T-helper 1 cell treated with Interleukin-12 subunit alpha and Interleukin-12 subunit beta and Interleukin-4 antibody, amounts not matched to agents 30 μg/mL and 1 μg/mL, for 36 hours (primary cell): ENCODE data around the gene CDKAL1.

Experiments
- H3K27ac Mint-ChIP-seq: one replicate; pipeline ENCODE4 v1.8.0; 2021; ENCODE audit warnings: mild to moderate bottlenecking, mixed read lengths
- H3K27me3 Mint-ChIP-seq: one replicate; pipeline ENCODE4 v1.8.0; 2021; ENCODE audit warnings: low read depth, mixed read lengths
- H3K36me3 Mint-ChIP-seq: one replicate; pipeline ENCODE4 v1.8.0; 2021; ENCODE audit warnings: low read depth, mixed read lengths
- H3K4me1 Mint-ChIP-seq: one replicate; pipeline ENCODE4 v1.8.0; 2021; ENCODE audit warnings: low read depth, mixed read lengths
- H3K4me3 Mint-ChIP-seq: one replicate; pipeline ENCODE4 v1.8.0; 2021; ENCODE audit warnings: mild to moderate bottlenecking, moderate library complexity, mixed read lengths
- H3K9me3 Mint-ChIP-seq: one replicate; pipeline ENCODE4 v1.8.0; 2021; ENCODE audit warnings: mixed read lengths

Gene CDKAL1

DNA sequence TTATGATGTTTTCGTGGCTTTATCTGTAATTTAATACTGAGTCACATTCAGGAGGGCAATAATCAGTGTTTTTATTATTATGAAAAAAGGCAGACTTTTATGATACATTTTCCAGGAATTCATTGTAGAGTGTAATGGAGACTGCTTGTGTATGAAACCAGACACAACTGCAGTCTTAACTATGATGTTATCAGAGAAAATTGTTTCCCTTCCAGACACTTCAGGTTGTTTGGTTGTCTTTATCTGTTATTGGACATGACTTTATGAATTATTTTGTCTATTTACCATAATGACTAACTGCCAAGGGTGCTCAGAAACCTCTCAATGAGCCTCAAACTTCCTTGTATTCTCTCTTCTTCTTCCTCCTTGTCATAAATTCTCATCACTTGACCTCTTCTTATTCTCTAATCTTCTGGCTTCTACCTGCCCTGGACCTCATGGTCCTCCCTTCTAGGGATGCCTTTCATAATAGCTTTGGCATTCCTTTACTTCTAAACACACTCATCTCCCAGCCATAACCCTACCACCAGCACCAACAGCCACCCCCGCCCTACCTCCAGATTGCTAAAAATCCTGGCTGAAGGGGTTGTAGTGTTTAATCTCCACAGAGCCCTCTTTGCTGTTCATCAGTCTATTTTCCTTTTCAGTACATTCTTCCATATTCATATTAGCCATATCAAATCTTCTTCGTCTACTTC lies 492.5 kb downstream of the CDKAL1 start:
- Mint-ChIP-seq H3K9me3 (peaks cover 18% of the 10 kb centered on the region), H3K4me1 (no peaks in the 10 kb centered on the region), H3K4me3 (no peak overlapping the region), H3K27me3 (no peaks in the 10 kb centered on the region), H3K27ac (no peak overlapping the region), H3K36me3 (peaks cover 20% of the 10 kb centered on the region)

DNA sequence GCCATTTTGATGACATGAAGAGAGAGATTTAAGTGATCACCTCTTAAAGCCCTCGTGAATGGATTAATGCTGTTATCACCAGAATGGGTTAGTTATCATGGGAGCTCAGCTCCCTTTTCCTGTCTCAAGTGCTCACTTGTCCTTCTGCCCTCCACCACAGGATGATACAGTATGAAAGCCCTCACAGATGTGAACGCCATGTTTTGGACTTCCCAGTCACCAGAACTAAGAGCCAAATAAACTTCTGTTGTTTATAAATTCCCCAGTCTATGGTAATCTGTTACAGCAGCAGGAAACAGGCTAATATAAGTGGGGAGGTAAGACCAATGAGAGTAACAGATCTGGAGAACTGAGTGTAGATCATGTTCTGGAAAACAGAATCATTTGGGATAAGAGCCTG lies 493.2 kb downstream of the CDKAL1 start:
- H3K4me1 Mint-ChIP-seq, result no peaks in the 10 kb centered on the region
- H3K27me3 Mint-ChIP-seq, result no peaks in the 10 kb centered on the region
- H3K4me3 Mint-ChIP-seq, result no peak overlapping the region
- peaks cover 19% of the 10 kb centered on the region for H3K36me3 Mint-ChIP-seq
- H3K27ac Mint-ChIP-seq, result no peak overlapping the region
- H3K9me3 Mint-ChIP-seq, result peaks cover 17% of the 10 kb centered on the region

DNA sequence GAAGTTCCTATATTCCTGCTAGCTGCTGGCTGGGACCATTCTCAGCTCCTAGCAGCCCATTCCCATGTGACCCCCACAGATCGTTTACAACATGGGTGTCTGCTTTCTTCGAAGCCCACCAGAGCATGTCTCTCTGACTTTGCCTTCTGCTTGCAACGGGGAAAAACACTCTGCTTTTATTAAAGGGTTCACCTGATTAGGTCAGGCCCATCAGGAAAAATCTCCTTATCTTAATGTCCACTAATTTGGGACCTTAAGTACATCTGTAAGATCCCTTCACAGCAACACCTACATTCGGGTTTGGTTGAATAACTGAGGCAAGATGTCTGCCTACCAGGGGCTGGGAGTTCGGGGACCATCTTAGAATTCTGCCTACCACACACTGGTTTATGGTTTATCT lies 496.9 kb downstream of the CDKAL1 start:
- Mint-ChIP-seq H3K9me3 (peaks cover 9% of the 10 kb centered on the region), H3K4me1 (no peaks in the 10 kb centered on the region), H3K27me3 (no peaks in the 10 kb centered on the region), H3K4me3 (no peak overlapping the region), H3K36me3 (peaks cover 13% of the 10 kb centered on the region), H3K27ac (no peak overlapping the region)

DNA sequence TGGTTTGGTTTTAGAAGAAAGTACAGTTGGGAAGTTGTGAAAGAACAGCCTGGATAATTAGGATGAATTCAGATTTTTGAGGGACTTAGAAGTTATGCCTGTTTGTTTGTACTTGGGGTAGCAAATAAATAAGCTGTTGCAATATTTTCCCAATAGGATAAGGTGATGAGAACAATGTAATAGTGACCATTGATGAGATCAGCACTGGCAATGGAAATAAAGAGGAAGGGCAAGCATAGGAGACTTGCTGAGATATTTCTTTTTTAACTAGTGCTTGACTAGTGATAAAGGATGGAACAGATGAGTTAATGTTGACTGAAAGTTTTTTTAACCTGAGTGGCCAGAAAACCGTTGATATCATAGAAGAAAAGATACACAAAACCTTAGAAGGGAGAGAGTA lies 498.8 kb downstream of the CDKAL1 start:
- H3K4me3 Mint-ChIP-seq, result no peak overlapping the region
- peaks cover 2% of the 10 kb centered on the region for H3K36me3 Mint-ChIP-seq
- H3K27me3 Mint-ChIP-seq, result no peaks in the 10 kb centered on the region
- no peak overlapping the region for H3K27ac Mint-ChIP-seq
- no peaks in the 10 kb centered on the region for H3K4me1 Mint-ChIP-seq
- H3K9me3 Mint-ChIP-seq, result no peaks in the 10 kb centered on the region

DNA sequence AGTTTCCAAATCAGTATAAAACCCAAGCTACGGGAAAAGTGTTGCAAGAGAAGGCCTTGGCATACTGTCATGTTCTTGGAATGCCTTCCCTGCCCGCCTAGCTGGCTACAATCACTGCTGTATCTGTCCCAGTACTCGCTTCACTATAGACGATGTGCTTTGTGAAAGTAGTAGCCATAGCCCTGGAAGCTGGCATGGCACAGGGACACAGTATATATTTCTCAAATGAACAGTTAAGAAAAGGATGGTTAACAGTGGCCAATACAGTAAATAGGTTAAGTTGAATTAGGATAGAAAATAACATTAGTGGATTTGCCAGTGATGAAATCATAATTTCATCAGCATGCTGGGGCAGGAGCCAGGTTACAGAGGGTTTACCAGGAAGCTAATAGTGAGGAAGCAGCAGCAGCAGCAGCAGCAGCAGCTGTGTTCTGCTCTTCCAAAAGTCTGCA lies 499.3 kb downstream of the CDKAL1 start:
- Mint-ChIP-seq H3K4me3 (no peak overlapping the region), H3K27me3 (no peaks in the 10 kb centered on the region), H3K9me3 (no peaks in the 10 kb centered on the region), H3K27ac (no peak overlapping the region), H3K36me3 (peaks cover 2% of the 10 kb centered on the region), H3K4me1 (no peaks in the 10 kb centered on the region)

DNA sequence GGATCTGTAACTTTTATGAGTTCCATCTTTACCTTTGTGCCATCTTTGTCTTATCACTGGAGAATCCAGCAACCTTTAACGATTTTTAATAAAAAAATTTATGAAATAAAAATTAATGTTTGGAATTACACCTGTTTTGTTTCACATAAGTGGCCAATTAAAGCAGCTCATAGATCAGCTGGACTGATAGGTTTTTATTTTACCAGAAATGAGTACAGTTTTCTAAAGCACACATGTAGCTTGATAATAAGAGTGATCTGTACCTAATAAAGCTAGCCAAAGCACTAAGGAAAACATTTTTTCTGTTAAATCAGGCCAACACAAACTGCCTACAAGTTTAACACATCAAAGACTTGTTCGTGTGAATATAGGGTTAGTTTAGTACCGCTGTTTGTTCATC lies 500.1 kb downstream of the CDKAL1 start:
- H3K4me3 Mint-ChIP-seq, result no peak overlapping the region
- no peaks in the 10 kb centered on the region for H3K4me1 Mint-ChIP-seq
- no peak overlapping the region for H3K27ac Mint-ChIP-seq
- H3K9me3 Mint-ChIP-seq, result no peaks in the 10 kb centered on the region
- no peaks in the 10 kb centered on the region for H3K27me3 Mint-ChIP-seq
- H3K36me3 Mint-ChIP-seq, result peaks cover 2% of the 10 kb centered on the region

DNA sequence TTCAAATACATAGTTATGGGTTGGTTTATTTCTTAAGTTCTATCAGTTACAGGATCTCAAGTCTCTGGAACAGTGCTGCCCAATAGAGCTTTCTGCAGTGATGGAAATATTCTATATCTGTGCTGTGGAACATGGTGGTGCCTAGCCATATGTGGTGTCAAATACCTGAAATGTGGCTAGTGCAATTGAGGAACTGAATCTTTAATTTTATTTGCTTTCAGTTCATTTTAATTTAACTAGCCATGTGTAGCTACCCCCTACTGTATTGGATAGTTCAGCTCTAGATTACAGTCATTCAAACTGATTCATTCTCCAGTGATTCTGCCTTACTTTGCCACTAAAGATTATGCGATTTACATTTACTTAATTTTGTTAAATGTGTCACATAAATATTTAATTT lies 503.2 kb downstream of the CDKAL1 start:
- Mint-ChIP-seq H3K27ac (no peak overlapping the region), H3K4me1 (no peaks in the 10 kb centered on the region), H3K4me3 (no peak overlapping the region), H3K27me3 (no peaks in the 10 kb centered on the region), H3K9me3 (no peaks in the 10 kb centered on the region), H3K36me3 (no peaks in the 10 kb centered on the region)

DNA sequence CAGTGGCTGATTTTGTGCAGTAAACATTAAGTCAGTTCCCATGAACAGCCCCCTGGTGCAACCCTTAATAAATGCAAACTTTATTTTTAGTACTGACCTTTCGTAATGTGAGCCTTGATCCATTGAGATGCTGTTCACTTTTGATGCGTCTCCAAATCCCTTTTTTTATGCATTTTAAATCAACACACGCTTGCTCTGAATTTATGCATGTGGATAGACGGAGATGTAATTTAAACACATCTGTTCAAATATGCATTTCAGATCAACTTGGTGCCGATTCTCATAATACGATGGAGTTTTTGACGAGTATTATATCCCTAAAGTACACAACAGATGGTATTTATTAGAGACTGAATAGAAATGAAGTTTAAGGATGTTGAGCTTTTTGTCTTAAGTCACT lies 505.7 kb downstream of the CDKAL1 start:
- Mint-ChIP-seq H3K9me3 (no peaks in the 10 kb centered on the region), H3K4me3 (no peak overlapping the region), H3K36me3 (no peaks in the 10 kb centered on the region), H3K4me1 (no peaks in the 10 kb centered on the region), H3K27ac (no peak overlapping the region), H3K27me3 (no peaks in the 10 kb centered on the region)

DNA sequence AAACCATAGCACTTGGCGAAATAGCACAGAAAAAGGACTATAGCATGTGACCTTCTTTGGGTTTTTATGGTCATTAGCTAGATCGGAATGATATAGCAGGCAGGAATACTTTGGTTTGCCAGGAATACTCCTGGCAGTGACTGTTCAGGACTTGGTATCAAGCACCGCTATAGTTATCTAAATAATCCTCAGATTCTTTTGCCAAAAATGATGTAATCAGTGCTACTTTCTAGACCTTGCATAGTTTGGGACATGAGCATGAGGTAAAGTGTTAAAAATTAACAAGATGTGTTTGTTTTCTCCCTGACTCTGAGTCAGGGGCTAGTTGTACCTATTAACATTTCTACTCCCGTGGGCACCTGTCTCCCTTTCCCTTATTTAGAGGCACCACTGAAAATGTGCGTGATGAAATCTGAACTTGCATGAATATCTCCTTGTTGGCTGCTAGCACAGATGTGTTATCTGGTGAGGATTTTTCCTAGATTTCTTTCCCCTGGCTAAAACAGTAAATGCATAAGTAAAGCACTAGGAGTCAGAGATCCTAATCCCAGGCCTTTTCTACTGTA lies 511.0 kb downstream of the CDKAL1 start:
- Mint-ChIP-seq H3K9me3 (no peaks in the 10 kb centered on the region), H3K4me1 (no peaks in the 10 kb centered on the region), H3K27me3 (no peaks in the 10 kb centered on the region), H3K4me3 (no peak overlapping the region), H3K36me3 (no peaks in the 10 kb centered on the region), H3K27ac (no peak overlapping the region)

DNA sequence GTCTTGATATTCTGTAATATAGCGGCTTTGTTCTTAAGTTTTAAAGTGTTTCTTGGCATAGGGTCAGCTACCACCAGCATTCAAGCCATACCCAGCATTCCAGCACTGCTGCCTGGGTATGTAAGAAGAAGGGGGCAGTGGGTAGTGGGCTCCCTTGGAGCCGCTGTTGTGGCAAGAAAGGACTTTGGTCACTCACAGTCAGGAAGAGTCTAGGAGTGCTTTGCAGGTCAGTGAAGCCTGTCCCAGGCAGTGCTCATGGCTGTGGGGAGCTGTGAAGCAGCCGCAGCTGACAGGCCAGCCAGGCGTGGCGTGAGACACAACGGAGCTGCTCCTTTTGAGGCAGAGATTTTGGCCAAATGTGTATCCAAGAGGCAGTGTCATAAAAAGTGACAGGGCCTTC lies 512.0 kb downstream of the CDKAL1 start:
- Mint-ChIP-seq H3K36me3 (no peaks in the 10 kb centered on the region), H3K4me1 (no peaks in the 10 kb centered on the region), H3K27me3 (no peaks in the 10 kb centered on the region), H3K4me3 (no peak overlapping the region), H3K27ac (no peak overlapping the region), H3K9me3 (no peaks in the 10 kb centered on the region)

DNA sequence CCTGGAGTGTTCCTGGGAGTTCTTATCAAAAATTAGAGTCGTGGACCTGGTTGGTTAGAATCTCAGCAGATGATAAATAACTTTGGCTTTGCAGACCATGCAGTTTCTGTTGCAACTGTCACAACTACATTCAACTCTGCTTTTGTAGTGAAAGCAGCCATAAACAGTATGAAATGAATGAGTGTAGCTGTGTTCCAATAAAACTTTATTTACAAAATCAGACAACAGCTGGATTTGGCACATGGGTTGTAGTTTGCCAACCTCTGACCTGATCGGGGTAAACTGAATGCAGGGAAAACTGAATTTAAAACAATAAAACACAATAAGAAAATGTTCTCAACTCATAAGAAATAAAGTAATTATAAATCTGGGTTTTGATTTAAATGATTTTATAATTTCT lies 513.8 kb downstream of the CDKAL1 start:
- H3K4me1 Mint-ChIP-seq, result no peaks in the 10 kb centered on the region
- H3K4me3 Mint-ChIP-seq, result no peak overlapping the region
- H3K27ac Mint-ChIP-seq, result no peak overlapping the region
- H3K27me3 Mint-ChIP-seq, result no peaks in the 10 kb centered on the region
- H3K9me3 Mint-ChIP-seq, result no peaks in the 10 kb centered on the region
- H3K36me3 Mint-ChIP-seq, result no peaks in the 10 kb centered on the region

DNA sequence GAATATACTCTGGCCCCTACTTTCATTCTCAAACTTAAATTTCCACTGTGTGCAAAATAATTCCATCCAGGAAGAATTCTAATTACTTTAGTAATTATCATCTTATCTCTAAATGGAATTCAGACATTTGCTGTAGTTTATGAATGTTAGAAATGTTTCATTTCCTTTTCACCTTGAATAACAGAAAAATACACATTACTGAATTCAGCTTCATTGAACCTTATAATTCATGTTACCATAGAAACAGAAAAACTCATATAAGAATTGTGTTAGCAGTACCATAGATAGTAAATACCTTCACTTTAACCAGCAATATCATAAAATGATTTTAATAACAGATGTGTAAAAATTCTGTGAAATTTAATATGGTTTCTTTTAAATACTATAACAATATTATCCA lies 514.9 kb downstream of the CDKAL1 start:
- H3K27ac Mint-ChIP-seq, result no peak overlapping the region
- no peak overlapping the region for H3K4me3 Mint-ChIP-seq
- no peaks in the 10 kb centered on the region for H3K27me3 Mint-ChIP-seq
- no peaks in the 10 kb centered on the region for H3K36me3 Mint-ChIP-seq
- no peaks in the 10 kb centered on the region for H3K4me1 Mint-ChIP-seq
- H3K9me3 Mint-ChIP-seq, result no peaks in the 10 kb centered on the region

DNA sequence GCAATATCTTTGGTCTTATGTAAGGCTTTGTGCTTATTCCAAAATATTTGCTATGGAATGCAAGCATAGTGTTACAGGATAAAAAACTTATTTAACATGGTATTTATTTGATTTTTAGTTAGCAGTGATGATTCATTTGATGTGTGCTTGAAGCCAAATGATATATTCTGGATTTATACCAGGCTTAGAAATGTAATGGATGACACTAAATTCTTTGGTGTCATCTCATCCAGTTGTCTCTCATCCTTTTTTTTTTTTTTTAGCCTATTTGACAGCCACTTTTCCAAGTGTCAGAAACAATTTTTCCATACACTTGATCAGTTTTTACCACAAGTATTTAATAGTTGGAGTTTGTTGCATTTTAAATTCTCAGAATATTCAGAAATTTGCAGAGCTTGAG lies 515.3 kb downstream of the CDKAL1 start:
- H3K27ac Mint-ChIP-seq, result no peak overlapping the region
- H3K4me3 Mint-ChIP-seq, result no peak overlapping the region
- no peaks in the 10 kb centered on the region for H3K4me1 Mint-ChIP-seq
- no peaks in the 10 kb centered on the region for H3K27me3 Mint-ChIP-seq
- no peaks in the 10 kb centered on the region for H3K9me3 Mint-ChIP-seq
- no peaks in the 10 kb centered on the region for H3K36me3 Mint-ChIP-seq

DNA sequence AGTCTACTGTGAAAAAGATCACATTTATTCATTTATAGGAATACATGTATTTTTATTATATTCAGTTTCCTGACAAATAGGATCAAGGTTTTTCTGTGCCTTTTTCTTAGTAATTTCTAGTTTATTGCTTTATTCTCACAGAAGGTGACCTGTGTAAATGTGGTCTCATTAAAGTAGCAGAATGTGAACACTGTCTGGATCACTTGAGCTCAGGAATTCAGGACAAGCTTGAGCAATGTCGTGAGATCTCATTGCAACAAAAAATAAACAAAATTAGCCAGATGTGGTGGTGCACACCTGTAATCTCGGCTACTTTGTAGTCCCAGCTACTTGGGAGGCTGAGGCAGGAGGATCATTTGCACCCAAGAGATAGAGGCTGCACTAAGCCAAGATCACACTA lies 516.7 kb downstream of the CDKAL1 start:
- Mint-ChIP-seq H3K9me3 (peaks cover 1% of the 10 kb centered on the region), H3K36me3 (peaks cover under 1% of the 10 kb centered on the region), H3K4me1 (no peaks in the 10 kb centered on the region), H3K27ac (no peak overlapping the region), H3K27me3 (no peaks in the 10 kb centered on the region), H3K4me3 (no peak overlapping the region)

DNA sequence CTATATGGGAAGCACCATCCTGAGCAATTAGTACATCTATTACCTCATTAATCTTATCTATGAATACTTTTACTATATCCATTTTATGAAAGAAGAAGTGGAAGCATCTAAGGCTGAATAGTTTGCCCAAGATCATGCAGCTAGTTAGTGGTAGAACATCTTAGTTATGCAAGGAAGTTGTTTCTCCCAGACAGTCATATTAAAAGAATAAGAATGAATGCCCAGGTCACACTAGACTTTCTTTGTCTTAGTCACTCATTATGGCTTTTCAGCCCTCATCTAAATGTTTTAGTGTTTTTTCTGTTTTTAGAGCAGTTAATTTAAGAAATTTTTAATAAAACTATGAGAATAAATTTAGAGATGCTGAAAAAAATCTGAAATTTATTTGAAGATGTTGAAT lies 517.5 kb downstream of the CDKAL1 start:
- Mint-ChIP-seq H3K9me3 (peaks cover 6% of the 10 kb centered on the region), H3K4me3 (no peak overlapping the region), H3K4me1 (no peaks in the 10 kb centered on the region), H3K27ac (no peak overlapping the region), H3K36me3 (peaks cover 1% of the 10 kb centered on the region), H3K27me3 (no peaks in the 10 kb centered on the region)

DNA sequence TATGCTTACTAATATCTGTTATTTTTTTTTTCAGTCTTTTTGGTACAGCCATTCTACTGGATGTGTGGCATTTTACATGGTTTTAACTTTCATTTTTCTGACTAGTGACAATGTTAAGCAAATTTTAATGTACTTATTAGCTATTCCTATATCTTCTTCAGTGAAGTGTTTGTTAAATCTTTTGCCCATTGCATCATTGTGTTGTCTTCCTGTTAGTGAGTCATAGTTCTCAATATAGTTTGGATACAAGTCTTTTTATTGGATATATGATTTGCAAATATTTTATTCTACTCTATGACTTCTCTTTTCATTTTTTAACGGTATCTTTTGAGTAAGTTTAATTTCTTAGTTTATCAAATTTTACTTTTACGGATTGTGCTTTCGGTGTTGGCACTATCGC lies 519.4 kb downstream of the CDKAL1 start:
- Mint-ChIP-seq H3K4me3 (no peak overlapping the region), H3K9me3 (peaks cover 18% of the 10 kb centered on the region), H3K36me3 (peaks cover 3% of the 10 kb centered on the region), H3K4me1 (no peaks in the 10 kb centered on the region), H3K27me3 (no peaks in the 10 kb centered on the region), H3K27ac (no peak overlapping the region)
